Astrocyte (in vitro differentiated cells and primary cell): ENCODE data around the gene YBX1. TPM values are rescaled to one million over a fixed set of nuclear protein-coding genes. Genes with fewer than 3 reads are reported as not detected.

Experiments
- DNase-seq: peaks from one replicate; pipeline ENCODE4 v3.0.0-alpha.2; 2010; ENCODE audit warnings: low read depth
- FAIRE-seq: peaks from 2 replicates; lab custom pipeline; 2011; peaks lifted over from hg19 to GRCh38; lab: Jason Lieb, UNC
- H2AFZ ChIP-seq: 2 replicates; pipeline ENCODE4 v1.6.0; 2012; ENCODE audit warnings: low read depth, low read length, inconsistent platforms
- H3K27ac ChIP-seq: 2 replicates; pipeline ENCODE4 v1.5.1; 2011; ENCODE audit warnings: low read depth, low read length, inconsistent platforms
- H3K27me3 ChIP-seq: 2 replicates; pipeline ENCODE4 v1.6.0; 2011; ENCODE audit warnings: low read length, inconsistent platforms; ENCODE audit not compliant: insufficient read depth
- H3K36me3 ChIP-seq: 2 replicates; pipeline ENCODE4 v1.5.1; 2011; ENCODE audit warnings: low read length, inconsistent platforms; ENCODE audit not compliant: insufficient read depth
- H3K4me1 ChIP-seq: 2 replicates; pipeline ENCODE4 v1.5.1; 2011; ENCODE audit warnings: low read length, inconsistent platforms; ENCODE audit not compliant: insufficient read depth
- H3K4me2 ChIP-seq: 2 replicates; pipeline ENCODE4 v1.6.0; 2012; ENCODE audit warnings: low read length, inconsistent platforms
- H3K4me3 ChIP-seq: 2 replicates; pipeline ENCODE4 v1.5.1; 2011; ENCODE audit warnings: low read depth, mild to moderate bottlenecking, low read length, inconsistent platforms; ENCODE audit not compliant: insufficient read depth
- H3K79me2 ChIP-seq: 2 replicates; pipeline ENCODE4 v1.6.0; 2012; ENCODE audit warnings: mild to moderate bottlenecking, low read length, inconsistent platforms; ENCODE audit not compliant: insufficient read depth
- H3K9ac ChIP-seq: 2 replicates; pipeline ENCODE4 v1.6.0; 2012; ENCODE audit warnings: mild to moderate bottlenecking, low read length, inconsistent platforms
- H3K9me3 ChIP-seq: 2 replicates; pipeline ENCODE4 v1.5.1; 2012; ENCODE audit warnings: low read depth, mild to moderate bottlenecking, low read length, inconsistent platforms; ENCODE audit not compliant: insufficient read depth
- H4K20me1 ChIP-seq: 2 replicates; pipeline ENCODE4 v1.6.0; 2012; ENCODE audit warnings: low read length, inconsistent platforms; ENCODE audit not compliant: insufficient read depth
- H3K27ac Mint-ChIP-seq: one replicate; pipeline ENCODE4 v1.8.0; 2021; ENCODE audit warnings: mild to moderate bottlenecking, mixed read lengths; ENCODE audit not compliant: unreplicated experiment
- H3K27me3 Mint-ChIP-seq: one replicate; pipeline ENCODE4 v1.8.0; 2021; ENCODE audit warnings: low read depth, mixed read lengths; ENCODE audit not compliant: unreplicated experiment
- H3K36me3 Mint-ChIP-seq: one replicate; pipeline ENCODE4 v1.8.0; 2021; ENCODE audit warnings: low read depth, mixed read lengths; ENCODE audit not compliant: unreplicated experiment
- H3K4me1 Mint-ChIP-seq: one replicate; pipeline ENCODE4 v1.8.0; 2021; ENCODE audit warnings: low read depth, mixed read lengths; ENCODE audit not compliant: unreplicated experiment
- H3K4me3 Mint-ChIP-seq: one replicate; pipeline ENCODE4 v1.8.0; 2021; ENCODE audit warnings: mild to moderate bottlenecking, moderate library complexity, mixed read lengths; ENCODE audit not compliant: unreplicated experiment
- H3K9me3 Mint-ChIP-seq: one replicate; pipeline ENCODE4 v1.8.0; 2021; ENCODE audit warnings: mild to moderate bottlenecking, mixed read lengths; ENCODE audit not compliant: unreplicated experiment
- CTCF ChIP-seq: IDR thresholded peaks from 2 replicates; pipeline ENCODE4 v1.5.1; 2011; ENCODE audit warnings: low read depth, mild to moderate bottlenecking, inconsistent platforms, low read length, moderate library complexity; ENCODE audit not compliant: insufficient read depth
- EZH2 ChIP-seq: IDR thresholded peaks from 2 replicates; pipeline ENCODE4 v1.6.1; 2012; ENCODE audit warnings: mild to moderate bottlenecking, low read length, inconsistent platforms; ENCODE audit not compliant: insufficient read depth
- total RNA-seq: library from RNA; stranded (reverse); gene quantifications from 2 replicates; pipeline ENCODE4 v1.2.1, GENCODE V29; 2021

The YBX1 gene
- total RNA-seq, 1 donor from 2014 or later: 872 TPM

GRCh38 chr1:42689912-42690311 lies 7.7 kb downstream of the YBX1 start:
- no peak for FAIRE-seq
- Mint-ChIP-seq H3K4me1 (peaks cover 44% of the 10 kb centered on the region), H3K9me3 (no peaks in the 10 kb centered on the region), H3K27me3 (no peaks in the 10 kb centered on the region), H3K36me3 (peaks cover 3% of the 10 kb centered on the region), H3K4me3 (no peak overlapping the region), H3K27ac (no peak overlapping the region)
- H4K20me1 ChIP-seq: peaks cover 100% of the 10 kb centered on the region
- H3K27me3 ChIP-seq: no peaks in the 10 kb centered on the region
- H3K9ac ChIP-seq: no peak overlapping the region
- H3K27ac ChIP-seq: no peak overlapping the region
- H3K4me2 ChIP-seq: no peak overlapping the region
- peaks cover 9% of the 10 kb centered on the region for H3K4me1 ChIP-seq
- no peak for DNase-seq
- no peak overlapping the region for H2AFZ ChIP-seq
- peaks cover 100% of the 10 kb centered on the region for H3K79me2 ChIP-seq
- H3K36me3 ChIP-seq: peaks cover 20% of the 10 kb centered on the region
- no peaks in the 10 kb centered on the region for H3K9me3 ChIP-seq
- H3K4me3 ChIP-seq: no peak overlapping the region
- TF ChIP-seq EZH2 (no peak), CTCF (no peak)

GRCh38 chr1:42690477-42691156 lies 8.4 kb downstream of the YBX1 start:
- no peak overlapping the region for H3K27ac ChIP-seq
- Mint-ChIP-seq H3K4me3 (no peak overlapping the region), H3K36me3 (peaks cover 3% of the 10 kb centered on the region), H3K27ac (no peak overlapping the region), H3K27me3 (no peaks in the 10 kb centered on the region), H3K9me3 (no peaks in the 10 kb centered on the region), H3K4me1 (peaks cover 38% of the 10 kb centered on the region)
- H3K27me3 ChIP-seq: no peaks in the 10 kb centered on the region
- H2AFZ ChIP-seq: no peak overlapping the region
- H3K4me1 ChIP-seq: peaks cover 3% of the 10 kb centered on the region
- peaks cover 100% of the 10 kb centered on the region for H4K20me1 ChIP-seq
- H3K9me3 ChIP-seq: no peaks in the 10 kb centered on the region
- H3K79me2 ChIP-seq: peaks cover 100% of the 10 kb centered on the region
- FAIRE-seq: no peak
- H3K9ac ChIP-seq: no peak overlapping the region
- no peak for TF ChIP-seq CTCF
- TF ChIP-seq EZH2: no peak
- no peak overlapping the region for H3K4me2 ChIP-seq
- peaks cover 27% of the 10 kb centered on the region for H3K36me3 ChIP-seq
- DNase-seq: no peak
- no peak overlapping the region for H3K4me3 ChIP-seq

- Mint-ChIP-seq H3K4me1 (peaks cover 38% of the 10 kb centered on the region), H3K27ac (no peak overlapping the region), H3K4me3 (no peak overlapping the region), H3K9me3 (no peaks in the 10 kb centered on the region), H3K36me3 (peaks cover 3% of the 10 kb centered on the region), H3K27me3 (no peaks in the 10 kb centered on the region)
- no peaks in the 10 kb centered on the region for H3K27me3 ChIP-seq
- TF ChIP-seq CTCF: no peak
- TF ChIP-seq EZH2: no peak
- H3K4me1 ChIP-seq: peaks cover 2% of the 10 kb centered on the region
- no peak overlapping the region for H3K27ac ChIP-seq
- H3K4me3 ChIP-seq: no peak overlapping the region
- peaks cover 100% of the 10 kb centered on the region for H3K79me2 ChIP-seq
- H3K9ac ChIP-seq: no peak overlapping the region
- H2AFZ ChIP-seq: no peak overlapping the region
- no peak overlapping the region for H3K4me2 ChIP-seq
- no peak for FAIRE-seq
- no peak for DNase-seq
- H4K20me1 ChIP-seq: peaks cover 100% of the 10 kb centered on the region
- H3K36me3 ChIP-seq: peaks cover 31% of the 10 kb centered on the region
- H3K9me3 ChIP-seq: no peaks in the 10 kb centered on the region
Measured at GRCh38 chr1:42691157-42691498, 8.9 kb downstream of the YBX1 start.
